Cardiac fibroblast (primary cell): ENCODE measurements around the gene NCAM1.

Experiments used
- DNase-seq, 2 donors: peaks; one replicate each; pipeline versions ENCODE4 v3.0.0 to v3.0.0-alpha.2; 2010; ENCODE audit warnings: low read depth in 2 of 2
- H3K4me3 ChIP-seq, 2 donors: replicated peaks in 1 of 2; 1 replicate in 1 of 2; 2 replicates in 1 of 2; pipeline ENCODE4 v1.5.1; 2011; ENCODE audit warnings: low read depth in 2 of 2, low read length in 2 of 2, mild to moderate bottlenecking in 2 of 2, moderate library complexity in 1 of 2
- TF ChIP-seq, protein P1 (sequence below): IDR thresholded peaks from one replicate; pipeline ENCODE4 v1.5.1; 2011; ENCODE audit warnings: low read depth, mild to moderate bottlenecking, low read length, inconsistent platforms

NCAM1 gene

DNA sequence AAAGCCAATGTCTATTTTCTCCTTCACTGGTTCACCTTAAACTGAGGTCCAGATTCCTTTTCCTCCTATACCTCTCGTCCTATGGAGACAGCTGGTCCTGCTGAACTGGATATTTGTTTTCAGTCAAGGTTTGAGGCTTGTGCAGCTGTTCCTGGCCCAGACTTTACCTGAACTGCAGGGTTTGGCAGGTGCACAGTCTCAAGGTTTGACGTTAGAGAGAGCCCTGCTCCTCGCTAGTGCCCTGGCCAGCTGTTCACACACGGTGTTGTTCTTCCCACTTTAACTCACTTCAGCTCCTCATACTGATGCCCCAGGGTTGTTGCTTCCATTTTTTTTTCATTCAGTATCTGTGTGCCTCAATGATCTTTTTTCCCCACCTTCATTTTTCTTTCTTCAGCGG lies 279.2 kb downstream of the NCAM1 start:
- H3K4me3 ChIP-seq: no peak overlapping the region
- DNase-seq: no peak
- TF ChIP-seq, protein P1, sequence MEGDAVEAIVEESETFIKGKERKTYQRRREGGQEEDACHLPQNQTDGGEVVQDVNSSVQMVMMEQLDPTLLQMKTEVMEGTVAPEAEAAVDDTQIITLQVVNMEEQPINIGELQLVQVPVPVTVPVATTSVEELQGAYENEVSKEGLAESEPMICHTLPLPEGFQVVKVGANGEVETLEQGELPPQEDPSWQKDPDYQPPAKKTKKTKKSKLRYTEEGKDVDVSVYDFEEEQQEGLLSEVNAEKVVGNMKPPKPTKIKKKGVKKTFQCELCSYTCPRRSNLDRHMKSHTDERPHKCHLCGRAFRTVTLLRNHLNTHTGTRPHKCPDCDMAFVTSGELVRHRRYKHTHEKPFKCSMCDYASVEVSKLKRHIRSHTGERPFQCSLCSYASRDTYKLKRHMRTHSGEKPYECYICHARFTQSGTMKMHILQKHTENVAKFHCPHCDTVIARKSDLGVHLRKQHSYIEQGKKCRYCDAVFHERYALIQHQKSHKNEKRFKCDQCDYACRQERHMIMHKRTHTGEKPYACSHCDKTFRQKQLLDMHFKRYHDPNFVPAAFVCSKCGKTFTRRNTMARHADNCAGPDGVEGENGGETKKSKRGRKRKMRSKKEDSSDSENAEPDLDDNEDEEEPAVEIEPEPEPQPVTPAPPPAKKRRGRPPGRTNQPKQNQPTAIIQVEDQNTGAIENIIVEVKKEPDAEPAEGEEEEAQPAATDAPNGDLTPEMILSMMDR: no peak

DNA sequence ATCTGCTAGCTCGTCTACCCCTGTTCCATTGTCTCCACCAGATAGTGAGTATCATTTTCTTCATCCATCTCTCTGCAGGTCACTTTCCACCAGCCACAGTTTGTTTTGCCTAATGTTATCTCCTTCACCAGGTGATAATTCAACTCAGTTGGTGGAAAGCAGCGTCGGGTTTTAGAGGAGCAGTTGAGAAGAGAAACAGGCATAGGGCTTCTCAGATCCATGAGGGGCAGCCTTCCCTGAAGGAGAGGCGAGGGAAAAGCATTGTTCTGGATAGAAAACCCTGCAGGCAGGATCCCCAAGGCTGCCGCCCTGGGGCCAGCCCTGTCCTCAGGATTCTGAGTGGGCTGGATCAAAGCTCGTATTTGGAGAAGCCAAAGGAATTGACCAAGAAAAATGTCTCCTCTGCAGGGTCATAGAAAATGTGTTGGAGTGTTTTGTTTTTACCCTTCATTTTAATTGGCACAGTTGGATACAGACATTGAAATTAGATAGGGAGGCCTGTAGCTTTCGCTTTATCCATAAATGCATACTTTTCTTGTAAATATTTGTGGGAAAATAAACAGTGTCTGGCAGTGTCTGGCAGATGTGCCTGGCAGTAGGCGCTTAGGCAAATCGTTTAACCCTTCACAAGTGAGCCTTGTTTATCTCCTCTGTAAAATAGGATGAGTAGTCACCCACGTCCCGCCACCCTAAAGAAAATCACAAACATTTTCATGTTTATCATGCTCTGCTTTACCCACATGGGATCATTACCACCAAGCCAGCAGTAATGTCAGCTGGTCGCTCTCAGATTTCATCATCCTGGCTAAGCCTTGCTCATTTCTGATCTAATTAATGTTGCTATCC lies 279.8 kb downstream of the NCAM1 start:
- TF ChIP-seq, protein P1: no peak
- no peak for DNase-seq
- H3K4me3 ChIP-seq: no peak overlapping the region

- H3K4me3 ChIP-seq: no peak overlapping the region
- TF ChIP-seq, protein P1: no peak
- DNase-seq: no peak
Observed at GRCh38 chr11:113241636-113242054, 280.4 kb downstream of the NCAM1 start.

DNA sequence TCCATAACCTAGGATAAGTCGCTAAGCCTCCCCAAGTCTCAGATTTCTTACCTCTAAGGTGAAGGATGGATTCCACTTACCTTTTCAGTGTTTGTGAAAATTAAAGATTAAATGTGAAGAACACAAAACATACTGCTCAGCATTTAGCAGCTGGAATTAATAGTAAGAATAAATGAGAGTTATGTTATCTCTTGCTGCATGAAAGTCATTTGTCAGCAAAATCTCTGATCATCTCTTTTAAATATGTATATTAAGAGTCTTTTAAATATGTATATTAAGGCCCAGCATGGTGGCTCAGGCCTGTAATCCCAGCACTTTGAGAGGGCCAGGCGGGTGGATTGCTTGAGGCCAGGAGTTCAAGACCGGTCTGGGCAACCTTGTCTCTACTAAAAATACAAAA lies 280.8 kb downstream of the NCAM1 start:
- TF ChIP-seq, protein P1: no peak
- DNase-seq: no peak

DNA sequence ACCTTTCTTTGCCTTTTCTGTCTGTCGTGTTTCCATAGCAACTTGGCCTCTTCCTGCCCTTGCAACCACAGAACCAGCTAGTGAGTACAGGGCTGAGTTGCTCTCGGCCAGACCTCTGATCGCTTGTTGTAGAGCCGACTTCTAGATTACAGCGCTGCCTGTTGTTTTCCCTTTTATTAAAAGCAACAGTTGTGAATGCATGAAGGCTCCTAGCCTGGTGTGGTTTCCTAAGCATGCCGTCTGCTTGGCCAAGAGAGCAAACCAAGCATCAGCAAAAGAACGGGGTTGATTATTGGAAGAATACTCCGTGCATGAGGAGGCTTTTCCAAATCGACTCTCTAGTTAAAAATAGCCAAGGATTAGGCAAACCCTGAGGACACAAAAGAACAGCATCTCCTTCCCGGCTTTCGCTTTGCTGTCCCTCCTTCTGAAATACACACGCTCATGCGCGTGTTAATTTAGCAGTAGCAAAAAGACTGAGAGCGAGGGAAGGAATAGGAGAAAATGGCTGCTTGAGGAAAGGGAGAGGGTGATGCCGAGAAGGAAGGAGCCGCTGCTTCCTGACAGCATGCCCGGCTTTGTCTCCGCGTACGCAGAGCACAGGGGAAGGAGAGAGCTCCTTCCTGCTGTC lies 281.7 kb downstream of the NCAM1 start:
- peak overlapping the region; percentile 25 to 37 for H3K4me3 ChIP-seq
- TF ChIP-seq, protein P1: no peak
- peak; percentile 65 to 69 for DNase-seq

More for the DNA sequence above, 280.8 kb downstream of the NCAM1 start:
- H3K4me3 ChIP-seq: no peak overlapping the region

DNA sequence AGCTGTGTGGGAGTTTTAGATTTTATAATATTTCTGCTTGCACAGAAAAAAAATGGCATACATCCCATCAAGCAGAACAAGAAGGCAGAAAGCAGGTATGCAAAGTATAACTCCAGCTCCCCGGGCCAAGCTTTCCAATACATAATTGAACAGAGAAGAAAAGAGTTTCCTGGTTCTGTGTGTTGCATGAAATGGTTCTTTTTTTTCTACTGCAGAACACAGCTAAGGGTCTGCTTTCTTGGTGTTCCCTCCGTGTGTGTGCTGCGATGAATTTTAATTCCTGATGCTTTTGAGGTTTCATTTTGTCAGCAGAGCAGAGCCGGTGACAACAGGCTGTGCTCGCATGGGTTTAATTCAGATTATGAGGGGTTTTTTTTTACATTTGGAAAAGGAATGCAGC lies 282.5 kb downstream of the NCAM1 start:
- no peak for DNase-seq
- H3K4me3 ChIP-seq: no peak overlapping the region

More for the DNA sequence above, 282.5 kb downstream of the NCAM1 start:
- TF ChIP-seq, protein P1: no peak
